ENCODE data around the gene A1CF.

DNA sequence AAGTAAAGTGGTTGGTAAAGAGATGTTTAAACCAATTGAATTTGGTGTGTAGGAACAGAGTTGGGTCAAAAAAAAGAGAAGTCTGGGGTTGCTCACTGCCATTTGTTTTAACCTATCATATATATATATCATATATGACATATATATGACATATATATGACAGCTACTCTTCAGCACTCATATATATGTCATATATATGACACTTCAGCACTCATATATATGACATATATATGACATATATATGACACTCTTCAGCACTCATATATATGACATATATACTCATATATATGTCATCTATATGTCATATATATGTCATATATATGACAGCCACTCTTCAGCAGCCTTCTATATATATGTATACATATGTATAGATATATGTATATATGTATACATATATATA is 8.9 kb upstream of the A1CF start:
- TF ChIP-seq EZH2phosphoT487 (IDR thresholded peaks at IDR 0.05; ENCODE audit: insufficient read depth, low read depth) = no peak
- no peak for TF ChIP-seq EZH2 (IDR thresholded peaks at IDR 0.05; ENCODE audit: insufficient read depth, poor library complexity, severe bottlenecking)

Measured in GM23248 (cell line).